GM06990 (cell line): ENCODE measurements around the gene DGAT2L6.
"Not testable (repeated sequence)": the region's sequence is repeated elsewhere in the genome, so short reads cannot be mapped to it uniquely, and the experiment has no call there.

Experiments used
- DNase-seq: peaks from one replicate; pipeline ENCODE4 v3.0.0-alpha.2; 2011; ENCODE audit not compliant: insufficient read length; ENCODE audit errors: extremely low read depth
- H3K27me3 ChIP-seq: replicated peaks from 2 replicates; pipeline ENCODE4 v1.6.0; 2011; ENCODE audit warnings: low read length; ENCODE audit not compliant: control insufficient read depth, insufficient read depth
- H3K36me3 ChIP-seq: 2 replicates; pipeline ENCODE4 v1.5.1; 2011; ENCODE audit warnings: low read length; ENCODE audit not compliant: control insufficient read depth, insufficient read depth
- H3K4me3 ChIP-seq: replicated peaks from 2 replicates; pipeline ENCODE4 v1.5.1; 2011; ENCODE audit warnings: low read depth, mild to moderate bottlenecking, control low read depth, low read length
- TF ChIP-seq, protein P1 (sequence below): IDR thresholded peaks from 2 replicates; pipeline ENCODE4 v1.5.1; 2011; ENCODE audit warnings: low read length, control low read depth, mild to moderate bottlenecking, inconsistent platforms; ENCODE audit not compliant: insufficient read depth, poor library complexity, severe bottlenecking

DGAT2L6 gene

DNA sequence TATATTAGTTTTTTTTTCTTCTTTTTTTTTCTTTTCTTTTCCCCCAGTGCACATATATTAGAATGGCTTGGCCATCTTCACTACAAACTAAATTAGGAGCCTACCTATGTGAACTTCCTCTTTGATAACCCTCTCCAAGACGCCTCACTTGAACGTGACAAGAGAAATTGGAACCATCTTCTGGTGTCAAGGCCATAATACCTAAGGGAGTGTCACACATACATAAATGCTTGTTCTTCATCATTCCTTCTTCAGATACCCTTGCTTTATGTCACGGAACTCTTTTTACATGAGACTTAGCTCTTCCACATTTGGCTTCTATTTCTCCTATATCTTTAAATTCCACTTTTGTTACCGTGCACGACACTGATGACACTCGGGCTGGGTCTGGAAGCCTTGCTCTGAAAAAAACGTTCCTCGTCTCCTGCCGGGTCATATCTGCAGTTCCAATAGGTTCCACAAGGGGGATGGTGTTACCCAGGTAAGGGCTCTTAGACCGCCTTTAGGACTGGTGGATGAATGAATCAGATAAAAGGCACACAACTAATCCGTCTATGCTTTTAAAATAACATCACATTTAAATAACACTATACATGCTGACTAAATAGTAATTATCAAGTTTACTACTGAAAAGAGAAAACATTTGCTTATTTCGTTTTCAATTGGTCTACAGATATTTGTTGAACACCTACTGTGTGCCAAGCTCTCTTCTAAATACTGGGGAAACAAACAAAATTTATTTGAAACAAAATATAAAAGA is 19.9 kb downstream of the DGAT2L6 start:
- Histone ChIP-seq H3K4me3 (no peak overlapping the region), H3K36me3 (no peaks in the 10 kb centered on the region), H3K27me3 (no peaks in the 10 kb centered on the region)
- TF ChIP-seq, protein P1, sequence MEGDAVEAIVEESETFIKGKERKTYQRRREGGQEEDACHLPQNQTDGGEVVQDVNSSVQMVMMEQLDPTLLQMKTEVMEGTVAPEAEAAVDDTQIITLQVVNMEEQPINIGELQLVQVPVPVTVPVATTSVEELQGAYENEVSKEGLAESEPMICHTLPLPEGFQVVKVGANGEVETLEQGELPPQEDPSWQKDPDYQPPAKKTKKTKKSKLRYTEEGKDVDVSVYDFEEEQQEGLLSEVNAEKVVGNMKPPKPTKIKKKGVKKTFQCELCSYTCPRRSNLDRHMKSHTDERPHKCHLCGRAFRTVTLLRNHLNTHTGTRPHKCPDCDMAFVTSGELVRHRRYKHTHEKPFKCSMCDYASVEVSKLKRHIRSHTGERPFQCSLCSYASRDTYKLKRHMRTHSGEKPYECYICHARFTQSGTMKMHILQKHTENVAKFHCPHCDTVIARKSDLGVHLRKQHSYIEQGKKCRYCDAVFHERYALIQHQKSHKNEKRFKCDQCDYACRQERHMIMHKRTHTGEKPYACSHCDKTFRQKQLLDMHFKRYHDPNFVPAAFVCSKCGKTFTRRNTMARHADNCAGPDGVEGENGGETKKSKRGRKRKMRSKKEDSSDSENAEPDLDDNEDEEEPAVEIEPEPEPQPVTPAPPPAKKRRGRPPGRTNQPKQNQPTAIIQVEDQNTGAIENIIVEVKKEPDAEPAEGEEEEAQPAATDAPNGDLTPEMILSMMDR, result peak; percentile 67
- no peak for DNase-seq

DNA sequence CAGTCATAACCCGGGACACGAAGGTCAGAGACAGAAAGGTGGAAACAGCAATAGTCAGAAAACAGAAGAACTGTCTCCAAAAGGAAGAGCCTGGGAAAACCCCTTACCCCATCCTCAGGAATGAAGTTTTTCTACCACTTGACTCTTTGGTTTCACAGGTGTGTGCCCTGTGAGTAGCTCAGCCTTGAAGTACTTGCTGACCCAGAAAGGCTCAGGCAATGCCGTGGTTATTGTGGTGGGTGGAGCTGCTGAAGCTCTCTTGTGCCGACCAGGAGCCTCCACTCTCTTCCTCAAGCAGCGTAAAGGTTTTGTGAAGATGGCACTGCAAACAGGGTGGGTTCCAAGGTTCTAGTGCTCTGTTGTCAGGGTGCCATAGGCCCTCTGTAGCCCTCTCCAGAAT is 24.4 kb downstream of the DGAT2L6 start:
- Histone ChIP-seq H3K36me3 (no peaks in the 10 kb centered on the region), H3K27me3 (no peaks in the 10 kb centered on the region), H3K4me3 (no peak overlapping the region)
- DNase-seq, result no peak
- TF ChIP-seq, protein P1, result no peak

DNA sequence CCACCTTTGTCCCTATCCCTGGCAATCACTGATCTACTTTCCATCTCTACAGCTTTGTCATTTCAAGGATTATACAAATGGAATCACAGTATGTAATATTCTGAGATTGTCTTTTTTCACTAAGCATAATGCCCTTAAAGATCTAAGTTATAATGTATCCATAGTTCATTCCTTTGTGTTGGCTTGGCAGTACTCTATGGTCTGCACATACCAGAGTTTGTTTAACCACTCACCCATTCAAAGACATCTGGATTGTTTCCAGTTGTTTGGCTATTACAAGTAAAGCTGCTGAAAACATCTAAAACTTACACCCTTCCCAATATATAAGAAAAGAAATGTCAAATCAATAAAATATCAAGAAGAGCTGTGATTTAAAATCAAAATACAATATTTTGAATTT is 31.2 kb downstream of the DGAT2L6 start:
- DNase-seq, result no peak
- TF ChIP-seq, protein P1, result no peak
- H3K36me3 ChIP-seq, result no peaks in the 10 kb centered on the region
- H3K4me3 ChIP-seq, result no peak overlapping the region
- no peaks in the 10 kb centered on the region for H3K27me3 ChIP-seq

DNA sequence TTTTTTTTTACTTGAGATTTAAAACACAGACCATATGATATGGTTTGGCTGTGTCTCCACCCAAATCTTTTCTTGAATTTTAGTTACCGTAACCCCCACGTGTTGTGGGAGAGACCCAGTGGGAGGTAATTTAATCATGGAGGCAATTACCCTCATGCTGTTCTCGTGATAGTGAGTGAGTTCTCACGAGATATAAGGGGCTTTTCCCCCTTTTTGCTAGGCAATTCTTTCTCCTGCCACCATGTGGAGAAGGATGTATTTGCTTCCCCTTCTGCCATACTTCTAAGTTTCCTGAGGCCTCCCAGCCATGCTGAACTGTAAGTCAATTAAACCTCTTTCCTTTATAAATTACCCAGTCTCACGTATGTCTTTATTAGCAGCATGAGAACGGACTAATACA is 32.3 kb downstream of the DGAT2L6 start:
- not testable (repeated sequence) for H3K36me3 ChIP-seq, DNase-seq, H3K4me3 ChIP-seq, H3K27me3 ChIP-seq

DNA sequence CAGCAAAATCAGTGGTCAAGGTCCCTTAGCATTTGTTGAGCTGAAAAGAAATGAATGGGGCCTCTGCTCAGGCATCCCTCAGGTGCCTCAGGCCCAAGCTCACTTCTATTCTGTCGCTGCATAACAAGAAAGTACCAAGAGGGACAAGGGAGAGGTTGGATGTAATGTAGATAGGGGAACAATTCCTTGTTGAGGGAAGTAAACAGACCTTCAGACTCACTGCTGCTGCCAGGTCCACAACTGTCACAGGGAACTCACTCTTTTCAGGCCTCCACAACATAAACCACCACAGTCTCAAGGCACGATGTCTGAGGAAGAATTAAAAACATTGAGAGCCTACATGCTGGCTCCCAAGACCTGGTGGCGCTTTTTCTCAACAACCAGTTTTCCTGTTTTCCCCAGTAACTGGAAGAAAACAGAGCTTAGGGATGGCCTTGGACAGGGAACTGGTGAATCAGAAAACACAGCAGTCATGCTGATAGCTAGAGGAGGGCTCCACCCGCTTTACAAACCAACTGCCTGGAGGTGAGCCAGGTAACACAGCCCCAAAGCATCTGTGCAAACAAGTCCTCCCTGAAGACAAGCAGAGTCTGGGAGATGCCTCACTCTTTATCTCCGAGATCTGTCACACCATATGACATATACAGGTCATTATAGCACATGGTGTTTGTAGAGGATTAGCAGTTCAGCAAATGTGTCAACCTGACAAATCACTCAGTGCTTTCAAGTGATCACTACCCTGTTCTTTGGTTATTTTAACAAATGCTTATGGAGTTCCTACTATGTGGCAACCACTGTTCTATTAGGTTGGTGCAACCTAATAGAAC is 42.9 kb downstream of the DGAT2L6 start:
- Histone ChIP-seq H3K4me3 (no peak overlapping the region), H3K36me3 (no peaks in the 10 kb centered on the region), H3K27me3 (no peaks in the 10 kb centered on the region; the same call in 1 of the 2 replicates)
- DNase-seq, result no peak
- TF ChIP-seq, protein P1, result no peak

DNA sequence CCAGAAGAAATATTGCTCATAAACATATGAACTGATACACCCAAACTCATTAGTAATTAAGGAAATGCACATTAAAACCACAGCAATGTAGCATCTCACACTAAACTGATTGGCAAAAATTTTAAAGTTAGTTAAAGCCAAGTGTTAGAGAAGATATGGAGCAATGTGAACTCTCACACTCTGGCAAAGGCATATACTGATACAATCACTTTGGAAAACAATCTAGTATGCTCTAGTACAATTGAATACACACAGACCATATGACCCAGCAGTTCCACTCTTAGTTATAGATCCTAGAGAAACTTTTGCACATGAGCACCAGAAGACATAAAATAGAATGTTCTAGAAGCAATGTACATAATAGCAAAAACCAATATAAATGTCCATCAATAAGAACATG is 48.8 kb downstream of the DGAT2L6 start:
- TF ChIP-seq, protein P1, result no peak
- Histone ChIP-seq H3K36me3 (no peaks in the 10 kb centered on the region), H3K4me3 (no peak overlapping the region), H3K27me3 (no peaks in the 10 kb centered on the region)
- no peak for DNase-seq
